ENCODE measurements around the gene GALNT16. TPM values are rescaled to one million over a fixed set of nuclear protein-coding genes. Genes with fewer than 3 reads are reported as not detected.

Gene GALNT16
- total RNA-seq, 4 donors from 2014 or later, result 2.2 to 7.1 (median 6.9) TPM

GRCh38 chr14:69303086-69303485 lies 43.1 kb downstream of the GALNT16 start:
- Histone ChIP-seq H3K4me1 (no peaks in the 10 kb centered on the region), H3K27me3 (no peaks in the 10 kb centered on the region), H3K27ac (no peak overlapping the region), H3K9me3 (no peaks in the 10 kb centered on the region), H3K4me3 (replicated peaks in 1 of 3) (no peak overlapping the region), H3K36me3 (no peaks in the 10 kb centered on the region)
- DNase-seq, result no peak
- intact Hi-C loops (cut with DNase I), result no loop called here
- TF ChIP-seq POLR2A (IDR thresholded peaks at IDR 0.05), result no peak
- TF ChIP-seq, protein P1, sequence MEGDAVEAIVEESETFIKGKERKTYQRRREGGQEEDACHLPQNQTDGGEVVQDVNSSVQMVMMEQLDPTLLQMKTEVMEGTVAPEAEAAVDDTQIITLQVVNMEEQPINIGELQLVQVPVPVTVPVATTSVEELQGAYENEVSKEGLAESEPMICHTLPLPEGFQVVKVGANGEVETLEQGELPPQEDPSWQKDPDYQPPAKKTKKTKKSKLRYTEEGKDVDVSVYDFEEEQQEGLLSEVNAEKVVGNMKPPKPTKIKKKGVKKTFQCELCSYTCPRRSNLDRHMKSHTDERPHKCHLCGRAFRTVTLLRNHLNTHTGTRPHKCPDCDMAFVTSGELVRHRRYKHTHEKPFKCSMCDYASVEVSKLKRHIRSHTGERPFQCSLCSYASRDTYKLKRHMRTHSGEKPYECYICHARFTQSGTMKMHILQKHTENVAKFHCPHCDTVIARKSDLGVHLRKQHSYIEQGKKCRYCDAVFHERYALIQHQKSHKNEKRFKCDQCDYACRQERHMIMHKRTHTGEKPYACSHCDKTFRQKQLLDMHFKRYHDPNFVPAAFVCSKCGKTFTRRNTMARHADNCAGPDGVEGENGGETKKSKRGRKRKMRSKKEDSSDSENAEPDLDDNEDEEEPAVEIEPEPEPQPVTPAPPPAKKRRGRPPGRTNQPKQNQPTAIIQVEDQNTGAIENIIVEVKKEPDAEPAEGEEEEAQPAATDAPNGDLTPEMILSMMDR (IDR thresholded peaks at IDR 0.05), result no peak
- WGBS, 2 donors, result 91 to 94% methylated on average over 2 of the region's 2 CpGs

DNA sequence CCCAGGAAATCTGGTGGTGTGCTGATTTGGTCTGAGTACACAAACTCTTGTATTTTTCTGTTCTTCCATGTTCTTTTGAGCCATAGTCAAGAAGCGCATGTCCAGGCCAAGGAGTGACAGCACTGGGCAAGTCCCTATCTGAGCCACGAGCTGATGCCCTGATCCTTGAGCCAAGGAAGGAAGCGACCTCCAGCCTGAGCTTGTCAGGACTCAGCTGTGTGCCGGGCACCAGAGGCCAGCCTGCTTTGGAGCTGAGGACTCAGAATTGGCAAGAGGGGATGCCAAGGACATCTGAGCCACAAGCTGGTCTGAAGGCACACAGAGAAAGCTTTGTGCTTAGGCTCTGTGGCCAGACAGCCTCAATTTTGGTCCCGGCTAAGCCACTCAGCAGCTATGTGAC lies 52.6 kb downstream of the GALNT16 start:
- H3K27me3 ChIP-seq, result no peaks in the 10 kb centered on the region
- TF ChIP-seq POLR2A (IDR thresholded peaks at IDR 0.05), result no peak
- TF ChIP-seq, protein P1 (IDR thresholded peaks at IDR 0.05), result no peak
- H3K27ac ChIP-seq, result no peak overlapping the region
- no peak overlapping the region for H3K4me3 ChIP-seq (replicated peaks in 1 of 3)
- H3K4me1 ChIP-seq, result no peaks in the 10 kb centered on the region
- intact Hi-C loops (cut with DNase I), result no loop called here
- 87 to 97% methylated on average over 5 of the region's 5 CpGs for WGBS, 2 donors
- DNase-seq, result no peak
- no peaks in the 10 kb centered on the region for H3K9me3 ChIP-seq
- H3K36me3 ChIP-seq, result no peaks in the 10 kb centered on the region

- DNase-seq, result no peak
- TF ChIP-seq POLR2A (IDR thresholded peaks at IDR 0.05), result no peak
- TF ChIP-seq, protein P1 (IDR thresholded peaks at IDR 0.05), result no peak
- no peak overlapping the region for H3K27ac ChIP-seq
- no peaks in the 10 kb centered on the region for H3K9me3 ChIP-seq
- intact Hi-C loops (cut with DNase I), result no loop called here
- no peaks in the 10 kb centered on the region for H3K36me3 ChIP-seq
- WGBS, 2 donors, result 91 to 96% methylated on average over 6 of the region's 6 CpGs
- H3K27me3 ChIP-seq, result no peaks in the 10 kb centered on the region
- no peaks in the 10 kb centered on the region for H3K4me1 ChIP-seq
- H3K4me3 ChIP-seq (replicated peaks in 1 of 3), result no peak overlapping the region
Measured at GRCh38 chr14:69313176-69313575, 53.2 kb downstream of the GALNT16 start.

GRCh38 chr14:69314327-69314726 lies 54.4 kb downstream of the GALNT16 start:
- no peak for DNase-seq
- H3K4me1 ChIP-seq, result no peaks in the 10 kb centered on the region
- H3K27me3 ChIP-seq, result no peaks in the 10 kb centered on the region
- no peak overlapping the region for H3K4me3 ChIP-seq (replicated peaks in 1 of 3)
- no peaks in the 10 kb centered on the region for H3K9me3 ChIP-seq
- TF ChIP-seq, protein P1 (IDR thresholded peaks at IDR 0.05), result no peak
- no peak for TF ChIP-seq POLR2A (IDR thresholded peaks at IDR 0.05)
- H3K36me3 ChIP-seq, result no peaks in the 10 kb centered on the region
- intact Hi-C loops (cut with DNase I), result no loop called here
- WGBS, 2 donors, result 31 to 89% methylated on average over 1 of the region's 1 CpG
- H3K27ac ChIP-seq, result no peak overlapping the region

DNA sequence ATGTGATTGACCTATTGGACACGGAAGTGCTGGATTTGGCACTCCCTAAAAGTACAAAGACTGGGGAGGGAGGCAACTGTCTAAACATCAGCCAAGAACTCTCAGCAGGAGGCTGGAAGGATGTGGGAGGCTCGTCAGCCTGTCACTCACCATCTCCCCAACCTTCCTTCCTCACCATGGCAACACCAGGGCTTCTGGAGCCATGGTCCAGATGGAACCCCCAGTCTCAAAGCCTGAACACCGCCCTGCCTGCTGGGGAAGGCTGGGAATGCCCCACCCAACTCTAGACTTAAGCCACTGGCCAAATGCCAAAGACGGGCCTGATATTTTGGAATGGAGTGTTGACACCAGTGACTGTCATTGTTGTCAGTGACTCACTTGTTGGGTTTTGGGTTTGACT lies 55.3 kb downstream of the GALNT16 start:
- DNase-seq, result no peak
- Histone ChIP-seq H3K27me3 (no peaks in the 10 kb centered on the region), H3K4me3 (replicated peaks in 1 of 3) (no peak overlapping the region), H3K4me1 (no peaks in the 10 kb centered on the region), H3K9me3 (no peaks in the 10 kb centered on the region), H3K27ac (peak overlapping the region in 1 of 3 donors; percentile 27), H3K36me3 (no peaks in the 10 kb centered on the region)
- WGBS, 2 donors, result 80 to 85% methylated on average over 4 of the region's 4 CpGs
- intact Hi-C loops (cut with DNase I), result no loop called here
- TF ChIP-seq, protein P1 (IDR thresholded peaks at IDR 0.05), result no peak
- TF ChIP-seq POLR2A (IDR thresholded peaks at IDR 0.05), result no peak
